ENCODE results near the gene MINDY4. TPM values are rescaled to one million over a fixed set of nuclear protein-coding genes. Genes with fewer than 3 reads are reported as not detected.

The MINDY4 gene
- total RNA-seq, 1 experiment from 2014 or later: 3.0 TPM

- no TSS peak for BruUV-seq (replicated peaks)
- Histone ChIP-seq H3K9ac (ENCODE audit: low read length) (no peak overlapping the region), H3F3A (ENCODE audit: low read length, unreplicated experiment) (no peaks in the 10 kb centered on the region), H3K9me3 (ENCODE audit: low read length) (no peaks in the 10 kb centered on the region), H3K4me3 (ENCODE audit: low read length) (no peak overlapping the region), H3K36me3 (ENCODE audit: low read depth, low read length) (no peaks in the 10 kb centered on the region), H3K4me2 (ENCODE audit: low read length) (no peak overlapping the region), H3K9me2 (replicated peaks; ENCODE audit: low read length) (no peaks in the 10 kb centered on the region), H4K20me1 (ENCODE audit: low read length) (no peaks in the 10 kb centered on the region), H2AFZ (ENCODE audit: low read length) (no peak overlapping the region), H3K27ac (ENCODE audit: low read length) (no peak overlapping the region), H3K27me3 (ENCODE audit: low read length) (peaks cover 45% of the 10 kb centered on the region), H3K79me2 (ENCODE audit: low read length) (no peaks in the 10 kb centered on the region), H3K4me1 (ENCODE audit: insufficient read depth, low read length) (no peaks in the 10 kb centered on the region)
- intact Hi-C loops (cut with micrococcal nuclease): no loop called here
- POLR2A ChIA-PET (ENCODE audit: unreplicated experiment): no interaction called here
- no peak for TF ChIP-seq CTCF (conservative IDR thresholded peaks at IDR 0.05; ENCODE audit: low read depth, low read length)
- no peak for TF ChIP-seq EZH2 (IDR thresholded peaks at IDR 0.05; ENCODE audit: low read length, unreplicated experiment)
- TF ChIP-seq EZH2phosphoT487 (IDR thresholded peaks at IDR 0.05; ENCODE audit: borderline replicate concordance, low read length): no peak
- no peak for DNase-seq
- CTCF ChIA-PET: no interaction called here
- ATAC-seq: no peak
Observed at GRCh38 chr7:30734497-30734896, 36.7 kb upstream of the MINDY4 start.

- H3K36me3 ChIP-seq (ENCODE audit: low read depth, low read length): no peaks in the 10 kb centered on the region
- CTCF ChIA-PET: no interaction called here
- no peaks in the 10 kb centered on the region for H4K20me1 ChIP-seq (ENCODE audit: low read length)
- H3K4me3 ChIP-seq (ENCODE audit: low read length): no peak overlapping the region
- intact Hi-C loops (cut with micrococcal nuclease): no loop called here
- no peak overlapping the region for H3K9ac ChIP-seq (ENCODE audit: low read length)
- no peak overlapping the region for H3K4me2 ChIP-seq (ENCODE audit: low read length)
- DNase-seq: no peak
- H3K79me2 ChIP-seq (ENCODE audit: low read length): no peaks in the 10 kb centered on the region
- peaks cover 34% of the 10 kb centered on the region for H3K27me3 ChIP-seq (ENCODE audit: low read length)
- no peak overlapping the region for H2AFZ ChIP-seq (ENCODE audit: low read length)
- H3K9me2 ChIP-seq (replicated peaks; ENCODE audit: low read length): no peaks in the 10 kb centered on the region
- POLR2A ChIA-PET (ENCODE audit: unreplicated experiment): no interaction called here
- H3K4me1 ChIP-seq (ENCODE audit: insufficient read depth, low read length): no peaks in the 10 kb centered on the region
- BruUV-seq (replicated peaks): no TSS peak
- H3K27ac ChIP-seq (ENCODE audit: low read length): no peak overlapping the region
- H3K9me3 ChIP-seq (ENCODE audit: low read length): no peaks in the 10 kb centered on the region
- TF ChIP-seq CTCF (conservative IDR thresholded peaks at IDR 0.05; ENCODE audit: low read depth, low read length) (no peak), EZH2phosphoT487 (IDR thresholded peaks at IDR 0.05; ENCODE audit: borderline replicate concordance, low read length) (no peak), EZH2 (IDR thresholded peaks at IDR 0.05; ENCODE audit: low read length, unreplicated experiment) (no peak)
- H3F3A ChIP-seq (ENCODE audit: low read length, unreplicated experiment): no peaks in the 10 kb centered on the region
- ATAC-seq: no peak
Observed at GRCh38 chr7:30735631-30736030, 35.6 kb upstream of the MINDY4 start.

GRCh38 chr7:30736291-30736690 is 34.9 kb upstream of the MINDY4 start:
- intact Hi-C loops (cut with micrococcal nuclease): no loop called here
- Histone ChIP-seq H3K36me3 (ENCODE audit: low read depth, low read length) (no peaks in the 10 kb centered on the region), H3F3A (ENCODE audit: low read length, unreplicated experiment) (no peaks in the 10 kb centered on the region), H4K20me1 (ENCODE audit: low read length) (no peaks in the 10 kb centered on the region), H3K27ac (ENCODE audit: low read length) (no peak overlapping the region), H3K4me1 (ENCODE audit: insufficient read depth, low read length) (no peaks in the 10 kb centered on the region), H3K79me2 (ENCODE audit: low read length) (no peaks in the 10 kb centered on the region), H3K4me2 (ENCODE audit: low read length) (no peak overlapping the region), H3K9me3 (ENCODE audit: low read length) (no peaks in the 10 kb centered on the region), H3K9ac (ENCODE audit: low read length) (no peak overlapping the region), H3K27me3 (ENCODE audit: low read length) (peaks cover 27% of the 10 kb centered on the region), H3K4me3 (ENCODE audit: low read length) (no peak overlapping the region), H2AFZ (ENCODE audit: low read length) (no peak overlapping the region), H3K9me2 (replicated peaks; ENCODE audit: low read length) (no peaks in the 10 kb centered on the region)
- CTCF ChIA-PET: no interaction called here
- no TSS peak for BruUV-seq (replicated peaks)
- ATAC-seq (no peak), DNase-seq (no peak)
- TF ChIP-seq EZH2 (IDR thresholded peaks at IDR 0.05; ENCODE audit: low read length, unreplicated experiment) (no peak), EZH2phosphoT487 (IDR thresholded peaks at IDR 0.05; ENCODE audit: borderline replicate concordance, low read length) (no peak), CTCF (conservative IDR thresholded peaks at IDR 0.05; ENCODE audit: low read depth, low read length) (no peak)
- POLR2A ChIA-PET (ENCODE audit: unreplicated experiment): no interaction called here

Data from PC-3 (cell line).